GM19023 (cell line): ENCODE measurements around the gene PPP1R1C.

Experiments
- ATAC-seq: cut with Tn5 transposase; IDR thresholded peaks from one replicate; pipeline ENCODE4 v1.9.1; 2021; ENCODE audit warnings: mild to moderate bottlenecking, moderate library complexity; ENCODE audit not compliant: unreplicated experiment

The PPP1R1C gene

DNA sequence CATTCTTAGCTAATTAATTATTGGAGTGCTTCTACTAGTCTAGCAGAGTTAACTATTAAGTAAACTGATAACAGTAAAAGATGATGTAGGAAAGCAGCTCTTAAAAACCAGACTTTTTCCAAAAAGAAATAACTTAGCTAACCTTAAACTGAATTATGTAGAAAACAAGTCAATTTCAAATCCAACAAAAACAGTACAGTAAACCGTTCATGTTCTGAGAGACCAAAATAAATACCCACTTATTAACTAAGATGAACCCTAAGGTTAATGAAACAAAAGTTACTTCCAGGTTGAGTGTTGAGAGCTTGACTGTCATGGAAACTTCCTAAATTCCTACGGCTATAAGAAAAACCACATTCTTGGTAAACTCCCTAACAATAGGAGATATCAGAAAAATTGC is 181.2 kb downstream of the PPP1R1C start:
- ATAC-seq, result no peak
